OCI-M2 (cell line): ENCODE measurements around the gene EMSY.

Source experiments
- DNase-seq: peaks from one replicate; lab custom pipeline; 2025; ENCODE audit not compliant: unreplicated experiment; lab: John Stamatoyannopoulos, UW

Gene EMSY

DNA sequence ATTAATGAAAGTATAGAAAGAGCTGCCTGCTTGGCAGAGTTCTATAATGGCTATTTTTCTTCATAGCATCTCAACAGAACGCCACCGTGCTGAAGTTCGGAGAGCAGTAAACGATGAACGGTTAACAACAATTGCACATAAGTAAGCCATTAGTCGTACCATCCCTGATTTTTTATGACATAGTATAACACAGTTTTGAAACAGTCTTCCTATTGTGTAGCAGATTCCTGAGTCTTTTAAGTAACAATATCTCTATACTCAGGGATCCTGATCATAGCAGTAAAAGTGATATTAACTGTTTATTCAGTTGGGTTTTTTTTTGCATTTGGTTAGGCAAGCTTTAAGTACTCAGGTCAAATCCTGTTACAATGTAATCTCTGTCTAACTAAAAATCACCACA lies 8.4 kb downstream of the EMSY start:
- DNase-seq = no peak

DNA sequence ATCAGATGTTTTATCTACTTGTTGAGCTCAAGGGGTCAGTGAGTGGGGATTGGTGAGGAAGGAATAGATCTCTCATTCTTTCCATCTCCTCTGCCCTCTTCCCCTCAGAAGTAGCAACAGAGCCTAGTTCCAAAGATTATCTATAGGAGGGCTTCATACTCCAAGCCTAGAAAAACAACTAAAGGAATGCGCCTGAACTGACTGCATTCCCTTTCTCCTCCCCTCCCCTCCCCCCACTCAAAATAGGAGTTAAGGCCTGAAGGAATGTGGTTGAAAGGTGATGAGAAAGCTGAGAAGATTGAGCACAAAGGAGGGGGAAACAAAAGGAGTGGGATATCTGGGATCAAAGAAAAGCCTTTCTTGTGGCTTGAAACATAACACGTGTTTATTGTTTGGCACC lies 10.5 kb downstream of the EMSY start:
- no peak for DNase-seq

DNA sequence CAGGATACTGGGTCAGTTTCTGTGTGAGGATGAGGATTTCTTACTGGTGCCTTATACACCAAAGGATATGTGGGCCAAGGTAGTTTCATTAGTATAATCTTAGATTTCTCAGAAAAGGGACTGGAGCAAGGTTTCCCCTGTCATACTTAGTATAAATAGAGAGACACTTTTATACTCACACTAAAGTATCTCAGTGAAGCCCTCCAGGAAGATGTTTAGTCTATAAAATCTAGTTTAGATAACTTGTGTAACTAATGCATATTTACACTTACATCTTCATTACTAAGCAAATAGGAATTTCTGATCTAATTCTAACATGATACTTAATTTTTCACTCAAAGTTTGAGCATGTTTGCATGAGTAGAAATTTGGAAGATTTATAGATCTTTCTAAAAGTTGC lies 11.1 kb downstream of the EMSY start:
- no peak for DNase-seq

DNA sequence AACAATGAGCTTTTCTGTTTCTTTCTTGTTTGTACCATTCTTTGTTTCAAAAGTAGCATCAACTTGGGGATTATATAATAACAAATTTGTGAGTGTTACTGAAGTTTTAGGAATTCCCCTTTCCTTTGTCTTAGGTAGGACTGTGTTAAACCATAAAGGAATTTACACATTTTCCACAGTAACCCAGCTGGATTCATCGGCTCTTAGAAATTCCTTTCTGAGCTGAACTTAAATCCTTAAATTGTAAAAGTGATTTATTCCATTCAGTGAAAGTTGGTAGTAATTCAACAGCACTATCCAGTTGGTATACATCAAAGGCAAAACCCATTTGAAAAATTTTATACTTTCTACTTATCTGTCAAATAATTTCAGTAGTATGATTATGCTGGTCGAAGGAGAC lies 11.8 kb downstream of the EMSY start:
- no peak for DNase-seq

DNA sequence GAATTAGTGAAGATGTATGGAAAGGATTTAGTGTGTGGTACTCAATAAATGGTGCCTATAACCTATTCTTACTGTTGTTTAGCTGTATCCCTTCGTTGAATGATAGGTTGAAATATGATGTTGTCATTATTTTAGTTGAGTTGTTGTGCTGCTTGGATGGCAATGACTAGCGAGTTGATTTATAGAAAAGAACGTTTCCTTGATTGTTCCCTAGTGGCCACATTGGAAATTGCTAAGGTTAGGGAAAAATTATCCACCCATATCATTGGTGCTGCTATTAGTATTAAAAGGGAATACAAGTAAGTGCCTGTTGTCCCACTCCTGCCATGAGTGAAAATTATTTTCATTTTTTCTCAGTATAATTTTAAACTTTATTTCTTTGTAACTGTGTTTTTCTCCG lies 14.5 kb downstream of the EMSY start:
- DNase-seq = no peak

DNA sequence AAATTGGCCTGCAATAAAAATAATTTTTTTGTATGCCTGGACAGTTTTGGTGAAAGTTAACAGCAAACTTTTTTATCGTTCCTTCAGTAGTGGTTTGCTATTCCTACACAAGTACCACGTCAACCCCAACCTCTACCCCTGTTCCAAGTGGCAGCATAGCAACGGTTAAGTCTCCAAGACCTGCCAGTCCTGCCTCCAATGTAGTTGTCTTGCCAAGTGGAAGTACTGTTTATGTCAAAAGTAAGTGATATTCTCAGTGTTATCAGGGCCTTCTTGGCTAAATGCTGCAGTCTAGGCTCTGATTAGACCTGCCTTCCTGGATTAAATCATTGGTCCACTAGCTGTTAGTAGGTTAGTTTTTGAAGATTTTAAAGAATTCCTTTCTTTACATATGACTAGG lies 15.0 kb downstream of the EMSY start:
- DNase-seq = no peak

DNA sequence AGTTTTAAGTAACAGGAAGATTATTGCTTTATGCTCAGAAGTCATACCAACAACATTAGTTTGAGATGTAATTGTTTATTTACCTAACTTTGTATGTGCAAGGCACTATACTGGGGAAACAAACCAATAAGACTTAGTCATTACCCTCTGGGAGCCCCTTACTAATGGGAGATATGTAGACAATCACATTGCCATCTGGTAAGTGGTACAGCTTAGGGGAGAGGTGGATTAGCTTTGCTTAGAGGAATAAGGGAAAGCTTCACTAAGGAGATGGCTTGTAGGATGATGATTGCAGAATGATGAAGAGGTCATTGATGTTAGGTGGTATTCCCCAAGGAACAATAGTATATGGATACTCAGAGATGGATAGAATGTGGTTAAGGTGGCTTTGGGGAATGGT lies 17.5 kb downstream of the EMSY start:
- DNase-seq = no peak

DNA sequence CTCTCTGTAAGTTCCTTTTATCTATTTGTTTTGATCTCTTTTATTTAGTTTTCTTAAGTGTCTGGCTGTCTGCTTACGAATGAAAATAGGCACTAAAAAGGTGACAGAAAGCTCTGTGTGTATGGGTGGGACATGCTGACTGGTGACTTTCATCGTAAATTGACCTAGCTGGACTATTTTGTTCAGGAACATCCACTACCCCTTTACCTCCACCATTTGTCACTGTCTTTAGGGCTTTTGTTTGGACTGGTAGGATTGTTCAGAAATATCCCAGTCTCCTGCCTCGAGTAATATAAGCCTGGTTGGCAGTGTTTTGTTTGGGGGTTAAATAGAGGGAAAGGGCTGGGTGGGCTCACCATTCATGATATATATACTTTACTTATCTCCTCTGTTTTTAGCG lies 20.9 kb downstream of the EMSY start:
- DNase-seq = no peak

DNA sequence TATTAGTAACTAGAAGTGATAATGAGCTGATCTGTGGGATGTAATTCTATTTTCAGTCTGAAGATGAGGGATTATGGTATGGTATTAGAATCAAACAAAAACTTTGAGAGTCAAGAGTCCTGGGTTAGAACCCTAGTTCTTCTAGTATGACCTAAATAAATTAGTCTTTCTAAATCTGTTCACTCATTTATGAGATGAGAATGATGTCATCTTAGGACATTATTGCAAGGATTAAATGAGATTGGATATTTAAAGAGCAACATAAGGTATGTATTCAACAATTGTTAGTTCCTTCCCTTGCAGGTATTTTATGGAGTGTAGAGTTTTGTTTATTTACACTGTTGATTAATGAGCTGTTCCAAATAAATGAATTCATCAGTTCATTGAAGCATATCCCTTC lies 21.8 kb downstream of the EMSY start:
- no peak for DNase-seq

DNA sequence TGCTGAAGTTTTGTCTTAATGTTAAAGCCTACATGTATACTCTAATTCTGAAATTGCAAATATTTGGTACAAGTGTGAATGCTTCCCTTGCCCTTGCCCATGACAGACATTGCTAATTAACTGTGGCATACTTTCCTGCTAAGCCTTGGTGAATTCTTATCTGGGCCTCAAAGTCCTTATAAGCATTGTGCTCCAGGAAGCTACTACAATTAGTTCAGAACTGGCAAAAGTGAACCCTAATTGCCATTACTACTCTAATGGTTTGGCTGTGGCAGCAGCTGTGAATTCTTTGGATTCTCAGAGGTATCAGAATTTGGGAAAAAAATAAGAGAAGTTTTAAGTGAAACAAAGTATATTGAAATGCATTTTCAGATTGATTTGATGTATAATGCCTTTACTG lies 24.3 kb downstream of the EMSY start:
- no peak for DNase-seq

DNA sequence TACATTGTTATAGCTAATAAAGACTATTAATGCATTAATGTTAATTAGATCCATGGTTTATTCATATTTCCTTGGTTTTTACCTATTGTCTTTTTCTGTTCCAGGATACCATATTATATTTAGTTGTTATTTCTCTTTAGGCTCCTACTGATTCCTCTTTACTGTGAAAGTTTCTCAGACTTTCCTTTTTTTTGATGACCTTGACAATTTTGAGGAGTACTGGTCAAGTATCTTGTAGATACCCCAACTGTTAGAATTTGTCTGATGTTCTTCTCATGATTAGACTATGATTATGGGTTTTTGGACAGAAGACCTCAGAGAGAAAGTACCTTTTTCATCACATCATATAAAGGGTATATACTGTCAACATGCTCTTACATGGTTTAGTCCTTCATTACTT lies 26.6 kb downstream of the EMSY start:
- DNase-seq = no peak

DNA sequence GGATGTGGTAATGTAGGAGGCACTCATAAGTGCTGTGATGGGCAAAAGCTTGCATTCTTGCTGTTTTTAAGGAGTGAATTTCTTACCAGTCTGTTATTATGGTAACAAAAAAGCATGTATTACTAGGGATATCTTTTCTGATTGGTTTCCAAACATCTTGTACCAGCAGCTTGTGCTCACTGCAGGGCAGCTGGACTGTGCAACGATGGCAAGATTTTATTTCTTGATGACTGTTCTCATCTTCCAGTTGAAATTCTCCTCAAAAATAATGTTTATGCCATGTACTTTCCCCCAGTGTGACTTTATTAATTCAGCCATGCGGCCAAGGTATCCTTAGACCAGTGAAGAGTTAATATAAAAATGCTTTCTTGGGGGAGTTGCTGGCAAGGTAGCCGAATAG lies 35.4 kb downstream of the EMSY start:
- no peak for DNase-seq

DNA sequence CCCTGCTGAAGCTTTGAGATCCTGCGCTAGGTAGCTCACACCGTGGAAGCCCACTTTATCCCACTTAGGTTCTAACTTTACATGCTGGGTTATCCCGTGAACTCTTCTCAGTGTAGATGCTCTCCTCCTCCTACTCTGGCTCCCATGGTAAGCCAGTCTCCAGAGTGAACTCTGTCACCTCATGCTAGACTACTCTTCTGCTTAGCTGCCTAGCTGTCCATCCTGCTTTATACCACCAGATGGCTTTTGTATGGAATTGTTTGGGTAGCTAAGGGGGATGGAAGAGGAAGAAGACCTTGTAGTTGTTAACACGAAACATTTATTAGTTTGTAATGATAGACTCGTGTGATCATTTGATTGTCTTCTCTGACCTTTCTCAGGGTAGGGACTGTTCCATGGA lies 46.8 kb downstream of the EMSY start:
- no peak for DNase-seq

DNA sequence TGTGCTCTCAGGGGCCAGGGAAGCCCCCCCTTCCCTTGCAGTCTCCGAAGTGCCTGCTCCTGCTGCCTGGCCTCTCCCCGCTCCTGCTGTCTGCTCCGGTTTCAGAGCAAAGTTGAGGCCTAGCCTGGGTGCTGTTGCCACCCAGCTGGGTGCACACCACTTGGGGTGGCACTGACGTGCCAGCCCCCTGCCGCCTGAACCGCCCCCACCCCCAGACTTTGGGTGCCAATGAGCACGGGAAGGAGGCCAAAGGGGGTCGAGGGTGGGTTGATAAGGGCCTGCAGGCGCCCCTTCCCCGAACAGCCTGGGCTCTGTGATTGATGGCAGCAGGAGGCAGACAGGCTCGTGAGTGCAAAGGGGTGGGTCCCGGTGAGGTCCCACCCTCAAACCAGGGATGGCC lies 48.2 kb downstream of the EMSY start:
- no peak for DNase-seq

DNA sequence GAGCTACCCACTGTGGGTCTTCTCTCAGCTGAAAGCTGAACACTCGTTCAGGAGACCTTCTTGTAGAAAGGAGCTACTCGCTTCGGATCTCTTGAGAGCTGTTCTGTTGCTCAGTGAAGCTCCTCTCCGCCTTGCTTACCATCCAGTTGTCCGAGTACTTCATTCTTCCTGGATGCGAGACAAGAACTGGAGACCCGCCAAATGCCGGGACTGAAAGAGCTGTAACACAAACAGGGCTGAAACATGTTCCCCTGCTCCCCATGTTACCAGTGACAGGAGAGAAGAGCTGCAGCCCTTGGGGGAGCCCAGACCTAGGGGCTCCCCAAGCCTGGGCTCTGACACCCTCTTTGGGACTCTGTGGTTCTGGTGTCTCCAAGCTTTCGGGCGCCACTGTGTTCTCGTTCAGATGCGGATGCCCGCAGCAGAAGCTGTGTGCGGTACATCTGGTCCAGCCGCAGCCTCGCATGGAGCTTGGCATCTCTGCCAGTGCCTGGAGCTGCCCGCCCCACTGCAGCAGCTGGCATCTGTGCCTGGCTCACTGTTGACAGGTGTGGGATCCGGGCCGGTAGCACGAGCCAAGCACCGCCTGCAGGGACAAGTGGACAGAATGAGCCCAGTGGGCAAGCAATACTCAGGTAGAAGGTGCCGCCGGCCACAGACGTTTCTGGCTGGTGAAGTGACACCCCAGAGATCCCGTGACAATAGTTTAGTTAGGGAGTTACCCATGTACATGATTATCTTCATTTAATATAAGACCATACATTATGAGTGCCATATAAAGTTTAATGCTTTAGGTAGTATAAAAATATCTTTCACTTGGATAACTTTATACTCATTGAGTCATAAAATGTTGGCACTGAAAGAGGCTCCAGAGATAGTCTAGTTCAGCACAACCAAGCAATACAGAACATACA lies 49.1 kb downstream of the EMSY start:
- DNase-seq = no peak

DNA sequence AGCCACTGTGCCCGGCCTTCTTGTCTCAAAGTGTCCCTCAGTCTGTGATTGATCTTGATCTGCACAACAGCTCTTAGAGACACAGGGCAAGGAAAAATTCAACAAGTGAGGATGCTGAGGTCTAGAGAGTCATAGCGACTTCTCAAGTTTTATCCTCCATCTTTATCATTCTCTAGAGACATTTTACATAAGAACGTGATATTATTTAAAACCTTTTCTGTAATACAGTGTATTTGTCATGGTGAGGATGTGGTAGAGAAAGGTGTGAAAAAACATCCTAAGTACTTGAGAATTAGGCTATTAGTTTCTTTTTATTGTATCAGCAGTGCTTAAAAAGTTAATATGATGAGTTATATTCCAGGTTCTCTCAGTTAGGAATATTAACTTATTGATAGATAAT lies 50.2 kb downstream of the EMSY start:
- no peak for DNase-seq

DNA sequence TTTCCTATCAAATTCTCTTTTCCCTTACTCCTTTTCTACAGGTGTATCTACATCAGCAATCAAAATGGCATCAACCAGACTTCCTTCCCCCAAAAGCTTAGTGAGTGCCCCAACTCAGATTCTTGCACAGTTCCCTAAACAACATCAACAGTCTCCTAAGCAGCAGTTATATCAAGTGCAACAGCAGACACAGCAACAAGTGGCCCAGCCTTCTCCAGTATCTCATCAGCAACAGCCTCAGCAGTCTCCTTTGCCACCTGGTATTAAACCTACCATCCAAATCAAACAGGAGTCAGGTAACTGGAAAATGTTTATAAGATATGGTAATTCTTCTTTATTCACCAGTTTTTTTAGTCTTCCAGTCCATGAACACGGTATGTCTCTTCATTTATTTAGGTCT lies 51.4 kb downstream of the EMSY start:
- no peak for DNase-seq

DNA sequence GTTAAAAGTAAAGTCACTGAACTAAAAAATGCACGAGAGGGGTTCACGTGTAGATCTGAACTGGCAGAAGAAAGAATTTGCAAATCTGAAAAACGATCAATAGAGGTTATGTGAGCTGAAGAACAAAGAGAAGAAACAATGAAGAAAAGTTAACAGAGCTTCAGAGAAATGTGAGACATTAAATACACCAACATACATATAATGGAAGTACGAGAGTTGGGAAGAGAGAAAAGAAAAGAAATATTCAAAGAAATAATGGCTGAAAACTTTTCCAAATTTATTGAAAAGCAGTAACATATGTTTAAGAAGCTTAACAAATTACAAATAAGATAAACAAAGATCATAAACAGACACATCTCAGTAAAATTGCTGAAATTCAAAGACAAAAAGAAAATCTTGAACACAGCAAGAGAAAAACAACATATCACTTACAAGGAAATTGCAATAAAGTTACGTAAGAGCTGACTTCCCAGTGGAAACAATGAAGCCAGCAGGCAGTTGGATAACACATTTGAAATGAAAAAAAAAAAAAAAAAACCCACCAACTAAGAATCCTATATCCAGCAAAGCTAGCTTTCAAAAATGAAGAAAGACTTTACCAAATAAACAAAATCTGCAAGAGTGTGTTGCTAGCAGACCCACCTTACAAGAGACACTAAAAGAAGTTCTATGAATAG lies 56.8 kb downstream of the EMSY start:
- DNase-seq = no peak

DNA sequence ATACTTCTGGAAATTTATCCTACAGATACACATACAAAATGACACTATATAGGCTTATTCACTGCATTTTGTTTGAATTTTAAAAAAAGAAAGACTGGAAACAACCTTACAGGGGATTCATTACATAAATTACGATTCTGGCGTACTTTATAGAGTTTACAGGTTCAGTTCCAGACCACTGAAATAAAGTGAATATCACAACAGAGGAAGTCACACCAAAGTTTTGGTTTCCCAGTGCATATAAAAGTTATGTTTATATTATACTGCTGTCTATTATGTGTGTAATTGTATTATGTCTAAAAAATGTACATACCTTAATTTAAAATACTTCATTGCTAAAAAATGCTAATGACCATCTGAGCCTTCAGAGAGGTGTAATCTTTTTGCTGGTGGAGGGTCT lies 62.0 kb downstream of the EMSY start:
- DNase-seq = no peak

DNA sequence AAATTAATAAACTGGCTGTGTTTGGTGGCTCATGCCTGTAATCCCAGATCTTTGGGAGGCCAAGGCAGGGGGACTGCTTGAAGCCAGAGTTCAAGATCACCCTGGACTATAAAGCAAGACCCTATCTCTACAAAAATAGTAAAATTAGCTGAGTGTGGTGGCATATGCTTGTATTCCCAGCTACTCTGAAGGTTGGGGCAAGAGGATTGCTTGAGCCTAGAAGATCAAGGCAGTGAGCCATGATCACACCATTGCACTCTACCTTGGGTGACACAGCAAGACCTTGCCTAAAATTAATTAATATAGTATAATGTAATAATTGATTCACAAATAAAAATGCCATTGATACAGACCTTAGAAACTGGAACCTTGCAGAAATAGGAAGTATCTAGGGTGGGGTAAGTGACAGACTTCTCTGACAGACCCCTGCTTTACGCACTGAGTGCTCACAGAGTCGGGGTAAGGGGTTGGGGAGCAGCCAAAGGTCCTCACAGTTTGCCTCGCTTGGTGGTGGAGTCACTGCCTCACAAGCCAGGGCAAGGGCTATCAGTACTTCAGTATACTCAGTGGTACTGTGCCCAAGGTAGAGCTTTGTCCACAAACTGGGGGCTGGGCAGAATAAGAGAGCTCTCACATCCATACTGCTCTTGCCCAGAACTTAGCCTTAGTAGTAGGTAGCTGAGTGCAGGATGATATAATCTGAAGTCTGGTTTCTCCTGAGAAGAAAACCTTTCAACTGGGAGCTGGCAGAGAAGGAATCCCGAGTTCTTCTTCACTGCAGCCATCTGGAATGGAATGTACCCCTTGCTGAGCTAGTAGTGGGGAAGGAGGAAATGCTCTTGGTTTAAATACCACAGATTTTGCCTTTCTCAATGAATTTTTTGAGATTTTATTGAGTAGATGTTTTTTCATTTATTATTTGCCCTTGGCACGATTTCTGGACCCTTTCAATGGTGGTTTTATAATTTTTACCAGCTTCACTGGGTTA lies 65.5 kb downstream of the EMSY start:
- no peak for DNase-seq

DNA sequence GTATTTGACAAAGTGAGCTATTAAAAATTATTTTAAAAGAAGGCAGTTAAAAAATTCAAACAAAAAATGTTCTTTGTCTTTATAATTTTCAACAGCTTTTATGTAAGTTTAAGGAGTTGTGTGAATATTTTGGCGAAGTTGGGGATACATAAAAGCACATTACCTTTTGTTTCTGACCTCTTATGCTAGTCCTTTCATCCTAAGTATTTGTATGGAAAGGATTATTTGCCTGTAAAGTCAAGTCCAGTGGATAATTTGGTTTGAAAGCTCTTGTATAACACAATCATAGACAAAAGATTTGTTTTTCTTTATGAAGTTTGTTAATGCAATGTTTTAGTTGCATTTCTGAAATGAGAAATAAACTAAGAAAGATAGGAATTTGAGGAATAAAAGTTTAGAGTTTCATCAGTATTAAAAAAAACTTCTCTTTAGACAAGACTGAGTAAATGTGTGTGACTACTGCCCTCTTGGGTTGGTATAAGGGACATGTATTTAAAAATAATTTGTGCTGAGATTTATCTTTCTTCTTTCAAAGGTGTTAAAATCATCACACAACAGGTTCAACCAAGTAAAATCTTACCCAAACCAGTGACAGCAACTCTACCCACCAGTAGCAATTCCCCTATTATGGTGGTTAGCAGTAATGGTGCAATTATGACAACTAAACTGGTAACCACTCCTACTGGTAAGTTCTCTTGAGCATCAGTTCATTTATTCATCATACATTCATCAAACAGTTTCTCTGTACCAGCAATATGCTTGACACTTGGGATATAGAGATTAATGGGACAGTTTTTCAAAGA lies 68.2 kb downstream of the EMSY start:
- no peak for DNase-seq
